Coronary artery (tissue), 2 donors: ENCODE measurements around the gene TMC8.
"Not testable (repeated sequence)": the region's sequence is repeated elsewhere in the genome, so short reads cannot be mapped to it uniquely, and the experiment has no call there.

Source experiments
- DNase-seq: peaks from one replicate; pipeline ENCODE4 v3.0.0-alpha.2; 2017; ENCODE audit warnings: low spot score
- H3K27ac ChIP-seq, 2 donors: fragments of 200-600 bp; sonication (generic); one replicate each; pipeline ENCODE4 v1.5.1; 2016 to 2019
- H3K4me3 ChIP-seq: fragments of 200-600 bp; sonication (generic); 2 replicates; pipeline ENCODE4 v1.5.1; 2016; ENCODE audit warnings: mild to moderate bottlenecking, moderate library complexity
- TF ChIP-seq, protein P1 (sequence below): fragments of 200-600 bp; sonication (generic); IDR thresholded peaks from one replicate; pipeline ENCODE4 v1.5.1; 2019; ENCODE audit warnings: antibody characterized with exemption

Gene TMC8

DNA sequence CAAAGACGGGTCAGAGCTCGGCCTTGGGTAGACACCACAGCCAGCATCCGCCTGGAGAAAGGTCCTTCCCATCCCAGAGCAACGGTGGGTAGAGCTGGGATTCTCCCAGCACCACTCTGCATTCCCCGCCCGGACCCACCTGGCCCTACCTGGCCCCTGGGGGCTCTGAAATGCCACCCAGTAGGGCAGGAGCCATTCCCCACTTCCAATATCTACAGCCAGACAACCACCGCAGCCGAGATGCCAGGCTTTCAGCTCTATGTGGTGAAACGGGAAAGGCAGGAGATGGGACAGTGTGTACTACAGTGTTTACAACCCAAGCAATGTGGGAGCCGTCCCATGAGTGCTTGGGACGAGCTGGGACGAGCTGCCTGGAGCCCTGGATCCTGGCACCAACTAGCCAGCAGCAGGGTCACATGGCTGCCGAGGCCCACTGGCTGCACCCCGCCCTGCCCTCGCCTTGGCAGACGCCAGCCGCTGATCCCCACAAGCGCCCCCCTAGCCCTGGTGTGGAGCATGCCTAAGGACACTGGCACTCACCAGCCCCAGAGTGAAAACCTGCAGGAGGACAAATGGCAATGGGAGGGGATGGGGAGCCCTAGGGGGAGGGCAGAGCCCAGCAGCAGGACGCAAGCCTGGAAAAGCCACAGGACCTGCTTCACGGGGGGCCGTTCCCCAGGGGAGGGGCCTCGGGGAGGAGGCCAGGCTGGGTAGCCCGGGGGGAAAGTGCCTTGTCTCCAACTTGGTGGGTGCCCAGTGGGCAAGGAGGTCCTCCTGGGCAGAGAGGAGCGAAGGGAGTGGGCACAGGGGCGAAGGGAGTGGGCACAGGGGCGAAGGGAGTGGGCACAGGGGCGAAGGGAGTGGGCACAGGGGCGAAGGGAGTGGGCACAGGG, 15.5 kb upstream of the TMC8 start:
- peak overlapping the region in 1 of 2 donors; percentile 1 for H3K27ac ChIP-seq
- DNase-seq, result no peak
- TF ChIP-seq, protein P1, sequence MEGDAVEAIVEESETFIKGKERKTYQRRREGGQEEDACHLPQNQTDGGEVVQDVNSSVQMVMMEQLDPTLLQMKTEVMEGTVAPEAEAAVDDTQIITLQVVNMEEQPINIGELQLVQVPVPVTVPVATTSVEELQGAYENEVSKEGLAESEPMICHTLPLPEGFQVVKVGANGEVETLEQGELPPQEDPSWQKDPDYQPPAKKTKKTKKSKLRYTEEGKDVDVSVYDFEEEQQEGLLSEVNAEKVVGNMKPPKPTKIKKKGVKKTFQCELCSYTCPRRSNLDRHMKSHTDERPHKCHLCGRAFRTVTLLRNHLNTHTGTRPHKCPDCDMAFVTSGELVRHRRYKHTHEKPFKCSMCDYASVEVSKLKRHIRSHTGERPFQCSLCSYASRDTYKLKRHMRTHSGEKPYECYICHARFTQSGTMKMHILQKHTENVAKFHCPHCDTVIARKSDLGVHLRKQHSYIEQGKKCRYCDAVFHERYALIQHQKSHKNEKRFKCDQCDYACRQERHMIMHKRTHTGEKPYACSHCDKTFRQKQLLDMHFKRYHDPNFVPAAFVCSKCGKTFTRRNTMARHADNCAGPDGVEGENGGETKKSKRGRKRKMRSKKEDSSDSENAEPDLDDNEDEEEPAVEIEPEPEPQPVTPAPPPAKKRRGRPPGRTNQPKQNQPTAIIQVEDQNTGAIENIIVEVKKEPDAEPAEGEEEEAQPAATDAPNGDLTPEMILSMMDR, result no peak
- H3K4me3 ChIP-seq, result no peak overlapping the region

DNA sequence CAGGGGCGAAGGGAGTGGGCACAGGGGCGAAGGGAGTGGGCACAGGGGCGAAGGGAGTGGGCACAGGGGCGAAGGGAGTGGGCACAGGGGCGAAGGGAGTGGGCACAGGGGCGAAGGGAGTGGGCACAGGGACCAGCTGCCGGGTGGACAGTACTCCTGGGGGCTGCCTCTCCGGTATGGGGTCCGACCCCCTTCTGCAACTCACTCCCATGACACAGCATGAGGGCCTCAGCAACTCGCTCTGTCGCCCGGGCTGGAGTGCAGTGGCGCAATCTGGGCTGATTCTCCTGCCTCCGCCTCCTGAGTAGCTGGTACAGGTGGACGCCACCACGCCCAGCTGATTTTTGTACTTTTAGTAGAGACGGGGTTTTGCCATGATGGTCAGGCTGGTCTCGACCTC, 14.8 kb upstream of the TMC8 start:
- not testable (repeated sequence) for DNase-seq, H3K27ac ChIP-seq, H3K4me3 ChIP-seq

DNA sequence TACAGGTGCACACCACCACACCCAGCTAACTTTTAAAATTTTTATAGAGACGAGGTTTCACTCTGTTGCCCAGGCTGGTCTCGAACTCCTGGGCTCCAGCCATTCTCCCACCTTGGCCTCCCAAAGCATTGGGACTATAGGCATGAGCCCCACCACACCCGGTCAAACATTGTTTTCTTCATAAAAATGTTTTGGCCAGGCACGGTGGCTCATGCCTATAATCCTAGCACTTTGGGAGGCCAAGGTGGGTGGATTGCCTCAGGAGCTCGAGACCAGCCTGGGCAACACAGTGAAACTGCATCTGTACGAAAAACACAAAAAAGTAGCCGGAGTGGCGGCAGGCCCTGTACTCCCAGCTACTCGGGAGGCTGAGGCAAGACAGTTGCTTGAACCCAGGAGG, 14.2 kb upstream of the TMC8 start:
- TF ChIP-seq, protein P1, result no peak
- H3K4me3 ChIP-seq, result no peak overlapping the region
- no peak for DNase-seq
- no peak overlapping the region for H3K27ac ChIP-seq

DNA sequence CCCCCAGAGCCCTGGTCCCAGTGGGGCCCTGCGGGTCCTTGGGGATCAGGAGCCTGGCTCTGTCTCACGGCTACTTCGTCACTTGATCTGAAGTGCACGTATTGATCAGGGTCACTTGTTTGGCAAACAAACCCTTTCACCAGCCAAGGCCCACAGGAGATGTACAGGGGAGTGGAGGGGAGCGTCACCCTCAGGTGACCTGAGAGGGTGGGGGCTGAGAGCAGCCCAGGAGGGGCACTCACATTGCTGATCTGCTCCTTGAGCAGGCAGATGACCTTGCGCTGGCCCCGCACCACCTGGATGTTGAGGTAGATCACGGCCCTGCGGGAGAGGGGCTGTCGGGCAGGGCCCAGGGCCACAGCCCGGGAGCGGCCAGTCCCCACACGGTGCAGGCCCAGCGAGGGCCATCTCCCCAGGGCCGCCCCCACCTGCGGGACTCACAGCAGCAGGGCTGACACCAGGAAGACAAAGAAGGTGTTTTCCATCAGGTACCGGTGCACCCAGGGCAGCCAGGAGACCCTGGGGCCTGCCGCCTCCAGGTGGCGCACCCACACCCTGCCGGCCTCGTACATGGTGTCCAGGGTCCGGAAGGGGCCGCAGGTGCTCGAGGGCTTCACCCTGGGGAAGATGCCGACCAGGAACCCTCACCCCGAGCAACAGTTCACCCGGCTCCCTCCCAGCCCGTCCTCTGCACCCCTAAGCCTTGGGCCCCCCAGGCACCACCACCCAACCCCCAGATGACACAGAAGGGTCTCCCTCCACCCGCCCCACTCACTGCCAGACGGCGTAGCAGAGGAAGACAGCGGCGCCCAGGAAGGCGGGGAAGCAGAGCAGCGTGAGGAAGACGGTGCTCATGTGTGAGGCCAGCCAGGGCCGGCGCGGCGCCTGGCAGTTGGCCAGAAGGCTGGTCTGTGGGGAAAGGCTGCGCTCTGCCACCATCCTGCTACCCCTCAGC, 13.3 kb upstream of the TMC8 start:
- H3K27ac ChIP-seq, result no peak overlapping the region
- no peak for DNase-seq
- TF ChIP-seq, protein P1, result no peak
- no peak overlapping the region for H3K4me3 ChIP-seq

DNA sequence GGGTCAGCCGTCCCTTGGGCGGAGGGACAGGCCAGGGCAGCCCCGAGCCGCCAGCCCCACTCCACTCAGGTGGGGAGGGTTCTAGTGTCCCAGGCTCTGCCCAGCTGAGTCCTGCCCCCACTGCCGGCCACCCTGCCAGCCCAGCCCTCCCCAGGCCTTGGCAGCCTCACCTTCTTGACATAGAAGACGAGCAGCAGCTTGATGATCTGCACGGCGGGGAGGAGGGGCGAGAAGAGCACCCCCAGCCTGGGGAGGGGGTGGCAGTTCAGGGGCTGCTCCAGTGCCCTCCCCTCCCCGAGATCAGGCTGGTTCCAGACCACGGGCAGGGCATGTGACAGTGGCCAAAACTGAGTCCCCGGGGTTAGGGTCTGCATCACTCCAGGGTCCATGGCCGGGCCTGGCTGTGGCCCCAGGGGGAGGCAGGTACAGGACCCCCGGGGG, 11.8 kb upstream of the TMC8 start:
- TF ChIP-seq, protein P1, result no peak
- Histone ChIP-seq H3K4me3 (no peak overlapping the region), H3K27ac (no peak overlapping the region)
- DNase-seq, result no peak

DNA sequence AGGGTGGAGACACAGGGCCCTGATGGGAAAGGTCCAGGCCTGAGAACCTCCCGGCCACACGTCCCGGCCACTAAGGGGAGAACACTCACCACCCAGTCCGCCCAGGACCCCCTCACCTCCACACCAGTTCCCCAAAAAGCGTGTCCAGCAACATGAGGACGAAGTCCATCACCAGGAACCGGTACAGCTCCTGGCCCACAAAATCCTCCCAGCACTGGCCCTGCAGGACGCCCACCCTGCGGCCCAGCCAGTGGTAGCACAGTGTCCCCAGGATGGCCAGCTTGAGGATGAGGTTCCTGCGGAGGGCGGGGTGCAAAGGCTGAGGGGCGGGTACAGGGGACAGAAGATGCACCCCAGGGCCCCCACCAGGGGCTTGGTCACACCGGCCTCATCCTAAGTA, 10.0 kb upstream of the TMC8 start:
- DNase-seq, result no peak
- Histone ChIP-seq H3K4me3 (no peak overlapping the region), H3K27ac (no peak overlapping the region)
- TF ChIP-seq, protein P1, result no peak
